Endodermal cell (in vitro differentiated cells): ENCODE results near the gene GATA1. TPM values are rescaled to one million over a fixed set of nuclear protein-coding genes. Genes with fewer than 3 reads are reported as not detected.

Source experiments
- DNase-seq: peaks from one replicate; pipeline ENCODE4 v3.0.0-alpha.2; 2017
- H3K27ac ChIP-seq: 2 replicates; pipeline ENCODE4 v1.5.1; 2013; ENCODE audit warnings: mild to moderate bottlenecking, low read depth, low read length, moderate library complexity
- H3K27me3 ChIP-seq: 2 replicates; pipeline ENCODE4 v1.6.1; 2013; ENCODE audit warnings: mild to moderate bottlenecking, low read length, moderate library complexity; ENCODE audit not compliant: insufficient read depth, control insufficient read depth, poor library complexity, severe bottlenecking
- H3K36me3 ChIP-seq: 2 replicates; pipeline ENCODE4 v1.7.0; 2013; ENCODE audit warnings: mild to moderate bottlenecking, low read length, moderate library complexity; ENCODE audit not compliant: control insufficient read depth, insufficient read depth
- H3K4me1 ChIP-seq: one replicate; pipeline ENCODE4 v1.7.0; 2013; ENCODE audit warnings: low read length; ENCODE audit not compliant: control insufficient read depth, insufficient read depth
- H3K4me3 ChIP-seq: 2 replicates; pipeline ENCODE4 v1.5.1; 2013; ENCODE audit warnings: mild to moderate bottlenecking, low read length, moderate library complexity
- H3K9ac ChIP-seq: 2 replicates; pipeline ENCODE4 v1.6.1; 2013; ENCODE audit warnings: mild to moderate bottlenecking, low read length, moderate library complexity; ENCODE audit not compliant: poor library complexity, severe bottlenecking; ENCODE audit errors: extremely low read depth
- H3K9me3 ChIP-seq: 2 replicates; pipeline ENCODE4 v1.6.1; 2013; ENCODE audit warnings: mild to moderate bottlenecking, low read length, moderate library complexity; ENCODE audit not compliant: control insufficient read depth
- H3K27ac Mint-ChIP-seq: 2 replicates; pipeline ENCODE4 v1.8.0; 2020; ENCODE audit warnings: mixed read lengths
- H3K27me3 Mint-ChIP-seq: 2 replicates; pipeline ENCODE4 v1.8.0; 2021; ENCODE audit warnings: mild to moderate bottlenecking, mixed read lengths; ENCODE audit not compliant: insufficient read depth
- H3K36me3 Mint-ChIP-seq: 2 replicates; pipeline ENCODE4 v1.8.0; 2020; ENCODE audit warnings: low read depth, mixed read lengths
- H3K4me1 Mint-ChIP-seq: 2 replicates; pipeline ENCODE4 v1.8.0; 2020; ENCODE audit warnings: mixed read lengths
- H3K4me3 Mint-ChIP-seq: 2 replicates; pipeline ENCODE4 v1.8.0; 2020; ENCODE audit warnings: mild to moderate bottlenecking, moderate library complexity, mixed read lengths
- H3K9me3 Mint-ChIP-seq: 2 replicates; pipeline ENCODE4 v1.8.0; 2020; ENCODE audit warnings: mild to moderate bottlenecking, mixed read lengths
- WGBS, 2 experiments: methylation state at CpG; one replicate each; pipeline versions ENCODE4 v1.1.5 to v1.1.7; 2013; ENCODE audit warnings: missing lambda C conversion rate in 2 of 2, mixed read lengths in 1 of 2; ENCODE audit not compliant: insufficient coverage in 1 of 2, insufficient read length in 1 of 2; 5-methylcytosine and 5-hydroxymethylcytosine counted together
- total RNA-seq, 2 donors: library from RNA; stranded (reverse); fragmentation: NEBNext Ultra II Directional in 1 of 2; extraction: Animal tissue kit (Norgen Biotek cat#: 25700) in 1 of 2; gene quantifications; 2 replicates in 1 of 2; 3 replicates in 1 of 2; pipeline ENCODE4 v1.2.1, GENCODE V29; 2021
- TF ChIP-seq, protein P1 (sequence below): fragments of 200-600 bp; sonication (generic); conservative IDR thresholded peaks from 2 replicates; pipeline ENCODE4 v1.5.0; 2021; ENCODE audit warnings: antibody characterized with exemption, mild to moderate bottlenecking

Gene GATA1
- total RNA-seq, 2 donors from 2014 or later, result not detected

DNA sequence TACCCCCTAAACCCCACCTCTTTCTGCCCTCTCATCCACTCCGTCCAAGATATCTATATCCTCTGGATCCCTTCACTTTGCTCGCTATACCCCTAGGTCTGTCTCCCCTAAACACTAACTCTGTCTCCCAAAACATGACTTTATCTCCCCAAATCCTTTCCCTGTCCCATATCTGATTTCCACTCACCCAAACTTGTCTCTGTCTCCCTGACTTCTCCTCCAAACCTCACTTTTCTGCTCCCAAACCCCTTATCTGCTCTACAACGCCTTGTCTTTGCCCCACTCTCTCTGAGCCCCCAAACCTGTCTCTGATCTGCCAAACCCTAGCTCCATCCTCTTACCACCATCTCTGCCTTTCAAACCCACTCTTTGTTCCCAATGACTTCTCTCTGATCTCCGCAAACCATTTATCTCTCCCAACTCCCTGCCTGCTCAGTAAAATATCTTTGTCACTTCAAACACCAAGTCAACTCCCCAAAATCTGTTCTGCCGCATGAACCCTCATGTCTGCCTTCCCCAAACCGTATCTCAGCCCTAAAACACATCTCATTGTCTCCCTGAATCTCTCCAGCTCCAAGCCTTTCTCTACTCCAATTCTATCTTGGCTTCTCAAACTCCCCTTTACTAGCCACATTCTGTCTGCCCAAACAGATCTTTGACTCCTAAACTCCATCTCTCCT is 575 bp downstream of the GATA1 start:
- Mint-ChIP-seq H3K36me3 (no peaks in the 10 kb centered on the region), H3K27ac (no peak overlapping the region), H3K27me3 (peaks cover 7% of the 10 kb centered on the region), H3K4me1 (peaks cover 4% of the 10 kb centered on the region), H3K9me3 (peaks cover 65% of the 10 kb centered on the region), H3K4me3 (no peak overlapping the region)
- no peak overlapping the region for H3K4me3 ChIP-seq
- H3K27ac ChIP-seq, result no peak overlapping the region
- TF ChIP-seq, protein P1, sequence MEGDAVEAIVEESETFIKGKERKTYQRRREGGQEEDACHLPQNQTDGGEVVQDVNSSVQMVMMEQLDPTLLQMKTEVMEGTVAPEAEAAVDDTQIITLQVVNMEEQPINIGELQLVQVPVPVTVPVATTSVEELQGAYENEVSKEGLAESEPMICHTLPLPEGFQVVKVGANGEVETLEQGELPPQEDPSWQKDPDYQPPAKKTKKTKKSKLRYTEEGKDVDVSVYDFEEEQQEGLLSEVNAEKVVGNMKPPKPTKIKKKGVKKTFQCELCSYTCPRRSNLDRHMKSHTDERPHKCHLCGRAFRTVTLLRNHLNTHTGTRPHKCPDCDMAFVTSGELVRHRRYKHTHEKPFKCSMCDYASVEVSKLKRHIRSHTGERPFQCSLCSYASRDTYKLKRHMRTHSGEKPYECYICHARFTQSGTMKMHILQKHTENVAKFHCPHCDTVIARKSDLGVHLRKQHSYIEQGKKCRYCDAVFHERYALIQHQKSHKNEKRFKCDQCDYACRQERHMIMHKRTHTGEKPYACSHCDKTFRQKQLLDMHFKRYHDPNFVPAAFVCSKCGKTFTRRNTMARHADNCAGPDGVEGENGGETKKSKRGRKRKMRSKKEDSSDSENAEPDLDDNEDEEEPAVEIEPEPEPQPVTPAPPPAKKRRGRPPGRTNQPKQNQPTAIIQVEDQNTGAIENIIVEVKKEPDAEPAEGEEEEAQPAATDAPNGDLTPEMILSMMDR, result no peak
- 85 to 92% methylated on average over 2 to 6 of the region's 6 CpGs for WGBS, 2 experiments
- DNase-seq, result no peak
- no peaks in the 10 kb centered on the region for H3K4me1 ChIP-seq
- H3K27me3 ChIP-seq, result no peaks in the 10 kb centered on the region
- H3K9me3 ChIP-seq, result no peaks in the 10 kb centered on the region
- no peaks in the 10 kb centered on the region for H3K36me3 ChIP-seq
- no peak overlapping the region for H3K9ac ChIP-seq

DNA sequence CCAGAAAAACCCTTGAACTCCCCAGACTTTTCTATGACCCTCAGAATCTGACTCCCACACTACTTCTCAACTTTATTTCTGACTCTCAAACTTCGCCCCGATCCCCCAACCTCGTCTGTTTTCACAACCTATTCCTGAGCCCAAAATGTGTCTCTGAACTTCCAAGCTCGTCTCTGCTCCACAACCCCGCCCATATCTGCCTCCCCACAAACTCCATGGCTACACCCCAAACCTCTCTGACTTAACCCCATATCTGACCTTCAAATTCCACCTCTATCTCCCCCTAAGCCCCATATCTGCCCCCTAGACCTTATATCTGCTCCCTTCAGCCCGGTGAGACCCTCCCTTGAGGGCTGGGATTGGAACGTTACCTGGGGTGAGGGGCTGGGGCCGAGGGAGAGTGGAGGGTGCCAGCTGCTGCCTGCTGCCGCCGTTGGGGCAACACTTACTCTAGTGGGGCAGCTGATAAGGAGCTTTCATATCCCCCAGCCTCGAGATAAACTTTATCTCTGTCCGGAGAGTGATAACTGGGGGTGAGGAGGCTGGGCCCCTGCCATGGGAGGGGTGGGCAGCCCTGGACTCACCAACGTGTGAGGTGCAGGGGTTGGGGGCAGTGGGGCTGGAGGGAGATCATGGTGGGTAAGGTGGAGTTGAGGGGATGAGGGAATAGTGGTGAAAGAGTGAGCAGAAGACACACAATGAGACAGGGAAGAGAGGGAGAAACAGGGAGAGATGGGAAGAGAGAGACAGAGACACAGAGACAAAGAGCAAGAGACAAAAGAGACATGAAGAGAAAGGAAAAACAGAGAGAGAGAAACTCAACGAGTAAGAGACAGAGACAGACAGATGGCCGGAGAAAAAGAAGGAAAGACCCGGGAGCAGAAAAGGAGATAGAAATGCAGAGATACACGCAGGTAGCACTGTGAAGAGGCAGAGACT is 1.4 kb downstream of the GATA1 start:
- H3K27ac Mint-ChIP-seq, result no peak overlapping the region
- peaks cover 65% of the 10 kb centered on the region for H3K9me3 Mint-ChIP-seq
- H3K36me3 Mint-ChIP-seq, result no peaks in the 10 kb centered on the region
- WGBS, 2 experiments, result 80 to 91% methylated on average over 5 to 17 of the region's 17 CpGs
- Histone ChIP-seq H3K4me3 (no peak overlapping the region), H3K36me3 (no peaks in the 10 kb centered on the region), H3K4me1 (no peaks in the 10 kb centered on the region), H3K9me3 (no peaks in the 10 kb centered on the region), H3K27ac (no peak overlapping the region), H3K27me3 (no peaks in the 10 kb centered on the region), H3K9ac (no peak overlapping the region)
- H3K27me3 Mint-ChIP-seq, result peaks cover 7% of the 10 kb centered on the region
- no peak for DNase-seq
- TF ChIP-seq, protein P1, result no peak
- peaks cover 4% of the 10 kb centered on the region for H3K4me1 Mint-ChIP-seq
- no peak overlapping the region for H3K4me3 Mint-ChIP-seq

DNA sequence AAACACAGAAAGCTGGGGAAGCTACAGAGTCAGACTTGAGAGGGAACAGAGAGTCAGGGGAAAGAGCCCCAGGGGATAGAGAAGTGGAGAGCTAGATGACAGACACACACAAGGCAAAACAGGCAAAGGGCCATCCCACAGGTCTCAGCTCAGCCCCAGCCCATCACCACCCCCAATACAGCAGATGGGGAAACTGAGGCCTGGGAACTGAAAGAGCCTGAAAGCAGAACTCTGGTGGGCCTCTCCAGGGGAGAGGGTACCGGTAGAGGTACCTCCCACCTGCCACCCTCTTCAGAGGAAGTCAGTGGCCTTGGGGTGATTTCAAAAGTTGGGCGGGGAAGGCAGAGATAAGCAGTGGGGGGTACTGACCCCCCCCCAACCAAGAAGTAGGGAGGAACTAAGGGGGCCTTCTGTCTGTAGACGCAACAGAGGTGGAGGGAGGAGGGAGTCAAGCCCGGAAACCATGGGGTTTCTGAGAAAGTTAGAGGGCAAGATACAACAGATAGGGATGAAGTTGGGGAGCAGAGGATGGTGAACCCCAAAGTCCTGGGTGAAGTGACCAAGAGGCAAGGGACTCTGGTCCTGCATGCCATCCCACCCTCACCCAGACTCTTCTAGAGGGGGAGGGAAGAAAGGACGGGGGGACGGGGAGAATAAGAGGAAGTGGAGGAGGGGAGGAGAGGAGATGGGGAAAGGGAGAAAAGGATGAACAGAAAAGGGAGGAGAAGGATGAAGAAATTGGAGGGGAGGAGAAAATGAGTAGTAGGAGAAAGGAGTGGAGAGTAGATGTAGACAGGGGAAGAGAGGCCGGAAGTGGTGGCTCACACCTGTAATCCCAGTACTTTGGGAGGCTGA is 3.2 kb downstream of the GATA1 start:
- Histone ChIP-seq H3K27me3 (no peaks in the 10 kb centered on the region), H3K9ac (no peak overlapping the region), H3K4me3 (no peak overlapping the region), H3K36me3 (no peaks in the 10 kb centered on the region), H3K4me1 (no peaks in the 10 kb centered on the region), H3K9me3 (no peaks in the 10 kb centered on the region), H3K27ac (no peak overlapping the region)
- peaks cover 7% of the 10 kb centered on the region for H3K27me3 Mint-ChIP-seq
- H3K27ac Mint-ChIP-seq, result no peak overlapping the region
- no peak for DNase-seq
- H3K36me3 Mint-ChIP-seq, result no peaks in the 10 kb centered on the region
- peaks cover 4% of the 10 kb centered on the region for H3K4me1 Mint-ChIP-seq
- WGBS, 2 experiments, result 93% methylated on average over 6 of the region's 7 CpGs; no CpG with 5 or more reads in 1 of the 2 experiments
- TF ChIP-seq, protein P1, result no peak
- peaks cover 68% of the 10 kb centered on the region for H3K9me3 Mint-ChIP-seq
- H3K4me3 Mint-ChIP-seq, result no peak overlapping the region
